ENCODE results near the gene RERE.

DNA sequence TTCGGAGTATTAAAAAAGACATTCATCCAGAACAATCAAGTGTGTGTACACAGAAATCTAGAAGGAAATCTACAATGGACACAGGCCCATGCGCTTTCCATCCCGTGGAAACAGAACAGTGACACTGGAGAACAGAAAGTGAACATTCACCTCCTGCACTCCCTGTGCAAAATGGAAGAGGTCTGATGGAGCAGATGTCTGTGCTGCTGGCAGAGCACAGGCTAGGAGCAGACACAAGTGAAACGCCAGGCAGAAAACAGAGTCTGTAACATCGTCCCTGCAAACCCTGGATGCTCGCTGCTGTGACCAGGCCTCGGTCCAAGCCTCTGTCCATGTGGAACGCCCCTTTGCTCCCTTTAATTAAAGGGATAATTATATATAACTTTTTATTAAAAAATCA, 463.4 kb downstream of the RERE start:
- TF ChIP-seq EP300 (IDR thresholded peaks at IDR 0.05) (no peak), CTCF (IDR thresholded peaks at IDR 0.05) (no peak)
